ENCODE data around the gene NAGA.

The NAGA gene

DNA sequence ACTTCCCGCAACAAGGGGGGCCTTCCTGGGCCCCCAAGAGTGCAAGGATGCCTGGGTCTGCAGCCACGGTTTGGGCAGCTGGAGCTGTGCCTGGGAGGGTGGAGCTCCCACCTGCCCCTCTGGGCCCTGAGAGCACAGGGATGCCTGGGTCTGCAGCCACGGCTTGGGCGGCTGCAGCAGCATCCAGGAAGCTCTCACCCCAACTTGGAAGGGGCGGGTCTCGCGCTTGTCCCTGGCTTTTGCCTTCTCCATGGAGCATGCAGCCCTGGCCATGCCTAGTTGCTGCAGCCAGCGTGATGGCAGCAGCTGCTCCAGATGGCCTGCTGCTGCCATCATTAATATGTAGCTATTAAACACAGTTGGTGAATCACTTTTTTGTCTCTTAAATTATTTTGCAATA lies 35.4 kb downstream of the NAGA start:
- DNase-seq, result no peak

DNA sequence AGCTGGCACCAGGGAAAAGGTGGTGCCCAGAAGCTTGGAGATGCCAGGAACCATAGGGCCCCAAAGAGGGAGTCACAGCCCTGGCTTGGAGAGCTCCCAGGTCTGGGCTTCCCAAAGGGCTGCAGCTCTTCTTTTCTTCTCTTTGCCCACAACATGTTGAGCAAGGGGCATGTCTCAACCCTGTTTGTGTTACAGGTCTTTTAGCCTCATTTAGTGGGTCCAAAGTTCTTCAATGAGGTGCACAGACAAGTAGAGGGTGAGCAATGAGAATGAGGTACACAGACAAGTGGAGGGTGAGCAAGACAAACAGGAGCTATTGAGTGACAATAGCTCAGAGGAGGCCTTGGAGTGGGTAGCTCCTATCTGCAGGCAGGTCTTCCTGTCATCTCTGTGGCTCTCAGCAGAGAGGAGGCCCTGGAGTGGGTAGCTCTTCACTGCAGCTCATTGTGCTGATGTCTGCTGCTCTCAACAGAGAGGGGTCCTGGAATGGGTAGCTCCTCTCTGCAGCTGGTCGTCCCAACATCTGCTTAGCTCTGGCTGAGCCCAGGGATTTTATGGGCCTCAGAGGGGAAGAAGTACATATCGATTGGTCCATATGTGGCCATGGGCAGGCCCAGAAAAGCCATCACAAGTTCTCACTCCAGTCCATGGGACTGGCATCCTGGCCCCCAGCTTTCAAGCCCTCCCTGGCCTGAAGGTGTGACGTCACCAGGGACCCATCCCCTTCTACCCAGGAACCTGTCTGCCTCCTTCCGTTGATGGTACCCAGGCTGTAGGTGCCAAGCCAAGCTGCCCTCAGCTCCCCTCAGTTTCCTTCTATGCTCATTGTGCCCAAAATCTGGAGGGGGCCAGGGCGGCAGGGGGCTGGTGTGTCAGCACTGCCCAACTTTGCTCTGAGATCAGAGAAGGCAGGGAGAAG lies 37.1 kb downstream of the NAGA start:
- DNase-seq, result no peak

DNA sequence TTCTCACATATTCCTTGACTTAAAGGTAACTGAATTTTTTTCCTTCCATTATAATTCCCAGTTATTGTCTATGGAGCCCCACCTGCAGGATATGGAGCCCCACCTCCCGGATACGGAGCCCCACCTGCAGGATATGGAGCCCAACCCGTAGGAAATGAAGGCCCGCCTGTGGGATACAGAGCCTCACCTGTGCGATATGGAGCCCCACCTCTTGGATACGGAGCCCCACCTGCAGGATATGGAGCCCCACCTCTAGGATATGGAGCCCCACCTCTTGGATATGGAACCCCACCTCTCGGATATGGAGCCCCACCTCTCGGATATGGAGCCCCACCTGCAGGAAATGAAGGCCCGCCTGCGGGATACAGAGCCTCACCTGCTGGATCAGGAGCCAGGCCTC lies 43.9 kb downstream of the NAGA start:
- no peak for DNase-seq

DNA sequence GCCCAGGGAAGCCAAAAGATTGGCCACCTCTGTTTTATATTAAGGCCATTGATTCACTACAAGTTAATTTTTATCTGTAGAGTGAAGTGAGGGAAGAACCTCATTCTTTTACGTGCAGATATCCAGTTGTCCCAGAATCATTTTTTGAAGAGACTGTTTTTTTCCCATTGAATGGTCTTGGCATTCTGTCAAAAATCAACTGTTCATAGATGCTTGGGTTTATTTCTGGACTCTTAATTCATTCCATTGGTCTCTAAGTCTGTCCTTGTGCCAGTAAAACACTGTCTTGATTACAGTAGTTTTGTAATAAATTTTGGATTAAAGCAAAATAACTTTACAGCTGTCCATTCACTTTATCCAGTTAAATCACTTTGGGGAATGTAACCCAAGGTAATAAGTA lies 45.2 kb downstream of the NAGA start:
- DNase-seq, result no peak

DNA sequence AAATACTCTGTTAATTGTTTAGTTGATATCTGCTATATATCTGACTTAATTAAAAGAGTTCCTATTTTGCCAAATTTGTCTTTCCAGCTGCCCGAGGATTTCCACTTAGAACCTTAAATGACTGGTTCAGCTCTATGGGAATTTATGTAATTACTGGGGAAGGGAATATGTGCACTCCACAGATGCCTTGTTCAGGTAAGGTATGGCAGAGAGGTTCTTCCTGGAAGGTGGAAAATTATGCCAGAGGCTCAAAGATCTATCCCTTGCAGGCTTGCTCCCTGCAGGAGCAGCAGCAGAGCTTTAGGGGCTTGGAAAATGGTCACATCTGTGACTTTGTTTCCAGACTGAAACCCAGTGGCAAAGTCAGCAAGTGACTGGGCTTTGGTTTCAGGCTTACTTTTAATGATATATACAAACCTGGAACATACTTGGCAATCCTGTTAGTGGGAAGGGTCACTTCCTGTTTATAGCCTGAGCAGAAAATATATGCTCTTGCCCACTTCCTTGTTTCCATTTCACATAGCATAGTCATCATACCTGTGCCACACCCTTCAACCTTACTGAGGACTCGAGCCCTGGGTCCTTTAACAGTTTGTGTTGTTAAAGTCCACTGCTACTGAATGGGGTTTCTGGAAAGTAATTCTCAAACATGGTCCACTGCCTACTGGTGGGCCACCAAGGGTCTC lies 48.3 kb downstream of the NAGA start:
- DNase-seq, result no peak

DNA sequence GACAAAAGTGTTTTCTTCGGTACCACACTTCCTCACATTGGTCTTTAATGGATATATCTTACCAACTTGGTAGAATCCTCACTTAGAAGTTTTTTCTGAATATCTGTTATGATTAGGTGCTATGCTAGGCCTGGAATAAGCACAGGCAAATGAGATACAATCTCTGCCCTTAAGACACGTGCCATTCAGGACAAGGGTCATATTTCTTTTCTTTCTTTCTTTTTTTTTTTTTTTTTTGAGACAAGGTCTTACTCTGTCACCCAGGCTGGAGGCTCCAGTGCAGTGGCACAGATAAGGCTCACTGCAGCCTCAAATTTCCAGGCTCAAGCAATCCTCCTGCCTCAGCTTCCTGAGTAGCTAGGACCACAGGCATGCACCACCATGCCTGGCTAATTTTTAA lies 49.0 kb downstream of the NAGA start:
- no peak for DNase-seq

DNA sequence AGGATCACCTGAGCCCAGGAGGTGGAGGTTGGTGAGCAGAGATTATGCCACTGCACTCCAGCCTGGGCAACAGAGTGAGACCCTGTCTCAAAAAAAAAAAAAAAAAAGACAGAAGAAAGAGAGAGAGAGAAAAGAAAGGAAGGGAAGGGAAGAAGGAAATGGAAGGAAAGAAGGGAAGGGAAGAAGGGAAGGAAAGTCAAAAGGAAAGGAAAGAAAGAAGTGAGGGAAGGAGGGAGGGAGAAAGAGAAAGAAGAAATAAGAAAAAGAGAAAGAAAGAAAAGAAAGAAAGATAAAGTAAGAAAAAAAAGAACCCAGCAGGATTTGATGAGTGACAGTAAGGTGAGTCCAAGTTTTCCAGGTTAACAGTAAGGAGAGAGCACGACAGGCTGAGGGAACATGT lies 52.4 kb downstream of the NAGA start:
- DNase-seq, result no peak

DNA sequence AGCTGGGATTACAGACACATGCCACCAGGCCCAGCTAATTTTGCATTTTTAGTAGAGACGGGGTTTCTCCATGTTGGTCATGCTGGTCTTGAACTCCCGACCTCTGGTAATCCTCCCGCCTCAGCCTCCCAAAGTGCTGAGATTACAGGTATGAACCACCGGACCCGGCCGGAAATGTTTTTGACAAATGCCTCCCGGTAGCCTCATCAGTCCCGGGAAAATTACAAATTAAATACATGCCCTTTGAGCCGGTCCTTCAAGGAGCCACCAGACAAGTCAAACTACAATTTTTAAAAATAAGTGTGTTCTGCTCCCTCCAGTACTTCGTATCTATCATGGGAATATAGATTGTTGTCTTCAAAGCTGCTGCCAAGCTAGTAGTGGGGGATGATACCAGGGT lies 54.5 kb downstream of the NAGA start:
- no peak for DNase-seq

DNA sequence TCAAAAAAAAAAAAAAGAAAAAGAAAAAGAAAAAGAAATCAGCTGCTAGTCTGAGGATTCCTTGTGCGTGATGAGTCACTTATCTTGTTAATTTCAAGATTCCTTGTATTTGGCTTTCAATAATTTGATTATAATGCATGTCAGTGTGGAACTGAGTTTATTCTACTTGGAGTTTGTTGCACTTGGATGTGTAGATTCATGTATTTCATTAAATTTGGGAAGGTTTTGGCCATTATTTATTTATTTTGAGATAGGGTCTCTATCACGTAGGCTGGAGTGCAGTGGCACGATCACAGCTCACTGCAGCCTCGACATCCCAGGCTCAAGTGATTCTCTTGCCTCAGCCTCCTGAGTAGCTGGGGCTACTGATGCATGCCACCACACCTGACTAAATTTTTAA lies 57.2 kb downstream of the NAGA start:
- DNase-seq, result no peak

DNA sequence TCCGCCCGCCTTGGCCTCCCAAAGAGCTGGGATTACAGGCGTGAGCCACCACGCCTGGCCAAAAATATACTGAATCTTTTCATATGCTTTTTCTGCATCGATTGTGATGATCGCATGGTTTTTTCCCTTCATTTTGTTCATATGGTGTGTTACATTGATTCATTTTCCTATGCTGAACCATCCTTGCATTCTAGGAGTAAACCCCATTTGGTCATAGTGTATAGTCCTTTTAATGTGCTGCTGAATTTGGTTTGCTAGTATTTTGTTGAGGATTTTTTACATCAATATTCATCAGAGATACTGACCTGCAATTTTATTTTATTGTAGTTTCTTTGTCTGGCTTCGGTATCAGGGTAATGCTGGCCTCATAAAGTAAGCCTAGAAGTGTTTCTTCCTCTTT lies 59.8 kb downstream of the NAGA start:
- no peak for DNase-seq

Data from activated gamma-delta T cell (primary cell).